HepG2 (cell line): Measurements from ENCODE around the gene JMJD8. TPM values are rescaled to one million over a fixed set of nuclear protein-coding genes. Genes with fewer than 3 reads are reported as not detected.

Experiments used
- E2F5 ChIP-seq: sonication (generic); formaldehyde crosslinking; conservative IDR thresholded peaks from 2 replicates; pipeline ENCODE4 v1.4.0; 2020; ENCODE audit warnings: missing genetic modification reagents
- HNF1A ChIP-seq, 2 experiments: sonication (generic) in 1 of 2; formaldehyde crosslinking in 1 of 2; IDR thresholded peaks; 2 replicates each; pipeline versions ENCODE4 v1.4.0 to v1.6.1; 2016 to 2020; ENCODE audit warnings: borderline replicate concordance in 1 of 2, low read depth in 1 of 2, mild to moderate bottlenecking in 1 of 2, missing genetic modification reagents in 1 of 2
- HNRNPK ChIP-seq: fragments of 200-400 bp; formaldehyde crosslinking; IDR thresholded peaks from 2 replicates; pipeline ENCODE4 v1.6.1; 2018; ENCODE audit warnings: low read length, low read depth, moderate library complexity, mild to moderate bottlenecking; ENCODE audit not compliant: poor library complexity, severe bottlenecking
- MLLT10 ChIP-seq: sonication (generic); formaldehyde crosslinking; IDR thresholded peaks from 2 replicates; pipeline ENCODE4 v1.4.0; 2020; ENCODE audit warnings: missing genetic modification reagents
- MLXIP ChIP-seq: sonication (generic); formaldehyde crosslinking; IDR thresholded peaks from 2 replicates; pipeline ENCODE4 v1.9.0; 2021; ENCODE audit warnings: missing genetic modification reagents, borderline replicate concordance
- MTA3 ChIP-seq: sonication (generic); formaldehyde crosslinking; IDR thresholded peaks from 2 replicates; pipeline ENCODE4 v1.4.0; 2020; ENCODE audit warnings: missing genetic modification reagents
- MXD4 ChIP-seq: IDR thresholded peaks from 2 replicates; pipeline ENCODE4 v1.6.1; 2016; ENCODE audit warnings: mild to moderate bottlenecking, missing biosample characterization, missing genetic modification reagents
- SCMH1 ChIP-seq: sonication (generic); formaldehyde crosslinking; IDR thresholded peaks from 2 replicates; pipeline ENCODE4 v1.9.0; 2021; ENCODE audit warnings: missing genetic modification reagents, mild to moderate bottlenecking, borderline replicate concordance
- SIX1 ChIP-seq: sonication (generic); formaldehyde crosslinking; IDR thresholded peaks from 2 replicates; pipeline ENCODE4 v1.4.0; 2020; ENCODE audit warnings: missing genetic modification reagents, borderline replicate concordance
- TAF1 ChIP-seq: sonication (generic); formaldehyde crosslinking; IDR thresholded peaks from 2 replicates; pipeline ENCODE4 v1.4.0; 2020; ENCODE audit warnings: missing genetic modification reagents
- ZBTB46 ChIP-seq: sonication (generic); formaldehyde crosslinking; IDR thresholded peaks from 2 replicates; pipeline ENCODE4 v1.4.0; 2020; ENCODE audit warnings: mild to moderate bottlenecking, missing genetic modification reagents, borderline replicate concordance
- ZC3H13 ChIP-seq: sonication (generic); formaldehyde crosslinking; IDR thresholded peaks from 2 replicates; pipeline ENCODE4 v1.8.1; 2023; ENCODE audit warnings: mild to moderate bottlenecking, missing genetic modification reagents, moderate library complexity
- ZFP36 ChIP-seq: fragments of 150-350 bp; IDR thresholded peaks from 2 replicates; pipeline ENCODE4 v1.6.1; 2018; ENCODE audit warnings: borderline replicate concordance, low read length, low read depth; ENCODE audit not compliant: partially characterized antibody
- ZMYM4 ChIP-seq: sonication (generic); formaldehyde crosslinking; IDR thresholded peaks from 2 replicates; pipeline ENCODE4 v1.8.1; 2023; ENCODE audit warnings: mild to moderate bottlenecking, missing genetic modification reagents
- ZNF33A ChIP-seq: sonication (generic); formaldehyde crosslinking; IDR thresholded peaks from 2 replicates; pipeline ENCODE4 v1.5.1; 2020; ENCODE audit warnings: missing genetic modification reagents, mild to moderate bottlenecking, moderate library complexity, borderline replicate concordance
- ZNF501 ChIP-seq: sonication (generic); formaldehyde crosslinking; IDR thresholded peaks from 2 replicates; pipeline ENCODE4 v1.5.1; 2020; ENCODE audit warnings: mild to moderate bottlenecking, moderate library complexity, missing genetic modification reagents
- ZNF629 ChIP-seq: sonication (generic); formaldehyde crosslinking; conservative IDR thresholded peaks from 2 replicates; pipeline ENCODE4 v1.5.0; 2020; ENCODE audit warnings: missing genetic modification reagents
- ZNF781 ChIP-seq: sonication (generic); formaldehyde crosslinking; IDR thresholded peaks from 2 replicates; pipeline ENCODE4 v1.5.1; 2020; ENCODE audit warnings: borderline replicate concordance, mild to moderate bottlenecking, missing genetic modification reagents; ENCODE audit errors: not compliant biosample characterization
- polyA plus RNA-seq, 8 experiments: library from polyadenylated mRNA; depleted of rRNA in 3 of 8; stranded (reverse) in 7 of 8; unstranded in 1 of 8; fragments of >200 nt; fragmentation: Illumina TruSeq in 4 of 8; extraction: Trizol in 4 of 8; gene quantifications; 2 replicates each; pipeline versions ENCODE4 v1.2.1 to v1.2.3, GENCODE V29; 2011 to 2016; ENCODE audit warnings: low read depth in 4 of 8, missing spikeins in 1 of 8, mixed read lengths in 1 of 8; ENCODE audit not compliant: insufficient read depth in 1 of 8
- total RNA-seq, 5 experiments: library from RNA; depleted of rRNA; stranded (reverse); fragments of >200 nt; fragmentation: Illumina TruSeq; extraction: Trizol; gene quantifications; 2 replicates each; pipeline ENCODE4 v1.2.3, GENCODE V29; 2016; ENCODE audit warnings: low read depth in 1 of 5

JMJD8 gene
- total and polyA plus RNA-seq, 2 of the 13 experiments (the other 11 are each of a cell fraction or from before 2014, with no cell fraction given), result 2.6 to 11.8 TPM

GRCh38 chr16:667780-668518 is 16.2 kb downstream of the JMJD8 start, which contains the start of gene RHOT2 (continued):
- no peak for TF ChIP-seq HNF1A (IDR thresholded peaks at IDR 0.05; ENCODE audit: low read depth)
- TF ChIP-seq HNF1A (CRISPR knock-in tag; IDR thresholded peaks at IDR 0.05; ENCODE audit: borderline replicate concordance), result peak; percentile 72
- TF ChIP-seq E2F5 (CRISPR knock-in tag), result 0 out of 2 replicates have a peak, but pooled peaks have one; percentile 13
- peak; percentile 95 for TF ChIP-seq ZMYM4 (CRISPR knock-in tag)
- no peak for TF ChIP-seq ZNF33A
- peak; percentile 17; the same call in 1 of the 2 replicates for TF ChIP-seq ZNF501
- TF ChIP-seq MTA3 (CRISPR knock-in tag), result no peak
- no peak for TF ChIP-seq SCMH1 (CRISPR knock-in tag)
- peak; percentile 74 for TF ChIP-seq MXD4 (CRISPR knock-in tag)
- TF ChIP-seq SIX1, result 0 out of 2 replicates have a peak, but pooled peaks have one; percentile 30
- TF ChIP-seq HNRNPK, result peak; percentile 55
- TF ChIP-seq ZC3H13 (CRISPR knock-in tag), result peak; percentile 65
- TF ChIP-seq ZFP36, result no peak
- no peak for TF ChIP-seq ZNF781 (CRISPR knock-in tag)
- no peak for TF ChIP-seq MLXIP (CRISPR knock-in tag)
- TF ChIP-seq MLLT10 (CRISPR knock-in tag), result no peak
- TF ChIP-seq ZBTB46, result no peak
- TF ChIP-seq TAF1 (CRISPR knock-in tag), result peak; percentile 75
- no peak; the same call in 1 of the 2 replicates for TF ChIP-seq ZNF629 (CRISPR knock-in tag)
